ENCODE measurements around the gene SLC7A10.

SLC7A10 gene

GRCh38 chr19:33201886-33202545 lies 23.6 kb downstream of the SLC7A10 start:
- in situ Hi-C loops (cut with MboI; ENCODE audit: low sequenced_read_pairs, unreplicated experiment) = no loop called here
- TF ChIP-seq CTCF (IDR thresholded peaks at IDR 0.05; ENCODE audit: borderline replicate concordance, control extremely low read depth, extremely low read depth, insufficient read depth, missing control alignments) = no peak
- no peak for DNase-seq (ENCODE audit: low spot score)

GRCh38 chr19:33201473-33201872 lies 24.2 kb downstream of the SLC7A10 start:
- no peak for DNase-seq (ENCODE audit: low spot score)
- no peak for TF ChIP-seq CTCF (IDR thresholded peaks at IDR 0.05; ENCODE audit: borderline replicate concordance, control extremely low read depth, extremely low read depth, insufficient read depth, missing control alignments)
- in situ Hi-C loops (cut with MboI; ENCODE audit: low sequenced_read_pairs, unreplicated experiment) = no loop called here

- in situ Hi-C loops (cut with MboI; ENCODE audit: low sequenced_read_pairs, unreplicated experiment) = no loop called here
- TF ChIP-seq CTCF (IDR thresholded peaks at IDR 0.05; ENCODE audit: borderline replicate concordance, control extremely low read depth, extremely low read depth, insufficient read depth, missing control alignments) = no peak
- no peak for DNase-seq (ENCODE audit: low spot score)
Observed at GRCh38 chr19:33199441-33200265, 26.0 kb downstream of the SLC7A10 start.

GRCh38 chr19:33198169-33198568 lies 27.5 kb downstream of the SLC7A10 start:
- no peak for DNase-seq (ENCODE audit: low spot score)
- no peak for TF ChIP-seq CTCF (IDR thresholded peaks at IDR 0.05; ENCODE audit: borderline replicate concordance, control extremely low read depth, extremely low read depth, insufficient read depth, missing control alignments)
- in situ Hi-C loops (cut with MboI; ENCODE audit: low sequenced_read_pairs, unreplicated experiment) = no loop called here

GRCh38 chr19:33197591-33198000 lies 28.1 kb downstream of the SLC7A10 start:
- no peak for DNase-seq (ENCODE audit: low spot score)
- no peak for TF ChIP-seq CTCF (IDR thresholded peaks at IDR 0.05; ENCODE audit: borderline replicate concordance, control extremely low read depth, extremely low read depth, insufficient read depth, missing control alignments)

GRCh38 chr19:33196446-33197193 lies 29.0 kb downstream of the SLC7A10 start:
- in situ Hi-C loops (cut with MboI; ENCODE audit: low sequenced_read_pairs, unreplicated experiment) = no loop called here
- no peak for TF ChIP-seq CTCF (IDR thresholded peaks at IDR 0.05; ENCODE audit: borderline replicate concordance, control extremely low read depth, extremely low read depth, insufficient read depth, missing control alignments)
- no peak for DNase-seq (ENCODE audit: low spot score)

More at GRCh38 chr19:33197591-33198000, 28.1 kb downstream of the SLC7A10 start:
- in situ Hi-C loops (cut with MboI; ENCODE audit: low sequenced_read_pairs, unreplicated experiment) = no loop called here
